ENCODE data around the gene CPNE2. TPM values are rescaled to one million over a fixed set of nuclear protein-coding genes. Genes with fewer than 3 reads are reported as not detected.
A peak's percentile ranks its signal among the peaks of the same experiment; 100 is the strongest.
"Not testable (repeated sequence)": the region's sequence is repeated elsewhere in the genome, so short reads cannot be mapped to it uniquely, and the experiment has no call there.

CPNE2 gene
- total and polyA plus RNA-seq, 8 donors: 49.4 to 72.1 (median 67.5) TPM

DNA sequence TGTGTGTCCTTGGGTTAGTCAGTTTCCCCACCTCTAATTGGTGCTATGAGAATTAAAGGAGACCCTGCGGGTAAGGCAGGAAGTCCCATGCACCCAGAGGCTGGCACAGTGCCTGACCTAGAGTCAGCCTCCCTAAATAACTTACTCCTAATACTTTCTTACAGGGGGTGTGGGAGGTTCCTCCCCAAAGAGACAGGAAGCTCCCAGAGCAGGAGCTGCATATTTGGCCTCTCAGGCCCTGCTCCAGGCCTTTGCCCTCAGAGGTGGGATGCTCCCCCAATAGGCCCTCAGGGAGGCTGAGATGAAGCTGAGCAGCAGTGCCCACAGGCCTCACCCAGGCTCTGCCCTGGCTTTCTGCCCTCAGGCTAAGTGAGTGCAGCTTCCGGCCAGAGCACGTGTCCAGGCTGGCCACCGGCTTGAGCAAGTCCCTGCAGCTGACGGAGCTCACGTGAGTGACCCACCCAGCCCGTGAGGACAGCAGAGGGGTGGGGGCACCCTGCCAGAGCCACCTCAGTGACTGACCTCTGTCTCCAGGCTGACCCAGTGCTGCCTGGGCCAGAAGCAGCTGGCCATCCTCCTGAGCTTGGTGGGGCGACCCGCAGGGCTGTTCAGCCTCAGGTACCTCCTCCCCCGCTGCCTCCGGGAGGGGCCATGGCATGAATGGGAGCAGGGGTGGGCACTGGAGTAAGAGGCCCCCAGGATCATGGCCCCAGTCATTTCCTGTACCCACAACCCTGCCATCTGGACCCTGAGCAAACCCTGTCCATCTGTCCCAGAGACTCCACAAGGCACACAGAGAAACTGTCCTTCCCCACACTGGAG lies 31.1 kb upstream of the CPNE2 start:
- TF ChIP-seq, protein P1, sequence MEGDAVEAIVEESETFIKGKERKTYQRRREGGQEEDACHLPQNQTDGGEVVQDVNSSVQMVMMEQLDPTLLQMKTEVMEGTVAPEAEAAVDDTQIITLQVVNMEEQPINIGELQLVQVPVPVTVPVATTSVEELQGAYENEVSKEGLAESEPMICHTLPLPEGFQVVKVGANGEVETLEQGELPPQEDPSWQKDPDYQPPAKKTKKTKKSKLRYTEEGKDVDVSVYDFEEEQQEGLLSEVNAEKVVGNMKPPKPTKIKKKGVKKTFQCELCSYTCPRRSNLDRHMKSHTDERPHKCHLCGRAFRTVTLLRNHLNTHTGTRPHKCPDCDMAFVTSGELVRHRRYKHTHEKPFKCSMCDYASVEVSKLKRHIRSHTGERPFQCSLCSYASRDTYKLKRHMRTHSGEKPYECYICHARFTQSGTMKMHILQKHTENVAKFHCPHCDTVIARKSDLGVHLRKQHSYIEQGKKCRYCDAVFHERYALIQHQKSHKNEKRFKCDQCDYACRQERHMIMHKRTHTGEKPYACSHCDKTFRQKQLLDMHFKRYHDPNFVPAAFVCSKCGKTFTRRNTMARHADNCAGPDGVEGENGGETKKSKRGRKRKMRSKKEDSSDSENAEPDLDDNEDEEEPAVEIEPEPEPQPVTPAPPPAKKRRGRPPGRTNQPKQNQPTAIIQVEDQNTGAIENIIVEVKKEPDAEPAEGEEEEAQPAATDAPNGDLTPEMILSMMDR (IDR thresholded peaks at IDR 0.05): no peak
- DNase-seq (peak in 3 of 4 donors; percentile 35 to 88 (median 83)), ATAC-seq (peak; percentile 88)
- peak overlapping the region; percentile 29 to 62 for H3K27ac ChIP-seq
- peaks cover 0 to 62% of the 10 kb centered on the region in 2 donors for H3K36me3 ChIP-seq
- no peaks in the 10 kb centered on the region for H3K27me3 ChIP-seq
- intact Hi-C loops (cut with DNase I): no loop called here
- peaks cover 9 to 21% of the 10 kb centered on the region in 2 donors for H3K4me1 ChIP-seq
- H3K4me3 ChIP-seq: no peak overlapping the region
- H3K9me3 ChIP-seq: no peaks in the 10 kb centered on the region

- ATAC-seq: peak; percentile 22
- intact Hi-C loops (cut with DNase I): no loop called here
- TF ChIP-seq, protein P1 (IDR thresholded peaks at IDR 0.05): no peak
Observed at GRCh38 chr16:57062329-57062728, 30.1 kb upstream of the CPNE2 start.

GRCh38 chr16:57063189-57063588 lies 29.2 kb upstream of the CPNE2 start:
- Histone ChIP-seq H3K4me1 (peaks cover 9 to 21% of the 10 kb centered on the region in 2 donors), H3K36me3 (peaks cover 0 to 61% of the 10 kb centered on the region in 2 donors)
- H3K27ac ChIP-seq; intact Hi-C loops (cut with DNase I); ATAC-seq; H3K9me3 ChIP-seq; H3K4me3 ChIP-seq; DNase-seq; H3K27me3 ChIP-seq: not testable (repeated sequence)

More at GRCh38 chr16:57062329-57062728, 30.1 kb upstream of the CPNE2 start:
- H3K27me3 ChIP-seq: no peaks in the 10 kb centered on the region
- H3K9me3 ChIP-seq: no peaks in the 10 kb centered on the region
- H3K4me3 ChIP-seq: no peak overlapping the region
- peak overlapping the region; percentile 7 to 62 for H3K27ac ChIP-seq
- H3K36me3 ChIP-seq: peaks cover 0 to 61% of the 10 kb centered on the region in 2 donors
- DNase-seq: peak in 1 of 4 donors; percentile 45
- peaks cover 9 to 21% of the 10 kb centered on the region in 2 donors for H3K4me1 ChIP-seq

- intact Hi-C loops (cut with DNase I): no loop called here
- DNase-seq: no peak
- no peaks in the 10 kb centered on the region for H3K9me3 ChIP-seq
- H3K36me3 ChIP-seq: peaks cover 0 to 59% of the 10 kb centered on the region in 2 donors
- H3K4me1 ChIP-seq: peaks cover 9 to 32% of the 10 kb centered on the region in 2 donors
- ATAC-seq: no peak
- TF ChIP-seq, protein P1 (IDR thresholded peaks at IDR 0.05): no peak
- no peak overlapping the region for H3K4me3 ChIP-seq
- H3K27ac ChIP-seq: no peak overlapping the region
- H3K27me3 ChIP-seq: no peaks in the 10 kb centered on the region
Observed at GRCh38 chr16:57064995-57065394, 27.4 kb upstream of the CPNE2 start.

DNA sequence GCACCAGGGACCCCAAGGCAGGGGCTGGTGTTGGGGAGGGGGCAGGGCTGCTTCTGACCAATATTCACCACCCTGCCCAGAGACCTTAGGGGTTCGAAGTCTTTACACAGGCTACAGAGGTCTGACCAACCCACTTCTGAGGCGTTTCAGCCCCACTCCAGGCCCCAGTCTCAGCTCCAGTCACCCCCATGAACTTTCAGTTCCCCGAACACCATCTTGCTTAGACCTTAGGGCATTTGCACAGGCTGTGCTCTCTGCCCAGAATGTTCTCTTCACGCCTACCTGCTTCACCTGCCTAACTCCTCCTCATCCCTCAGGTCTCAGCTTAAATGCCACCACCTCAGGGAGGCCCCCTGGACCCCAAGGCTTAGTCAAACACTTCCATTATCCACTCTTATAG lies 25.8 kb upstream of the CPNE2 start:
- intact Hi-C loops (cut with DNase I): no loop called here
- H3K4me1 ChIP-seq: peaks cover under 1 to 25% of the 10 kb centered on the region in 2 donors
- peaks cover 0 to 54% of the 10 kb centered on the region in 2 donors for H3K36me3 ChIP-seq
- DNase-seq (no peak), ATAC-seq (no peak)
- no peak overlapping the region for H3K27ac ChIP-seq
- no peaks in the 10 kb centered on the region for H3K27me3 ChIP-seq
- H3K4me3 ChIP-seq: no peak overlapping the region
- TF ChIP-seq, protein P1 (IDR thresholded peaks at IDR 0.05): no peak
- no peaks in the 10 kb centered on the region for H3K9me3 ChIP-seq

Data from left lung (tissue), 10 donors.